Bronchial epithelial cell (primary cell): ENCODE data around the gene SLC22A5. TPM values are rescaled to one million over a fixed set of nuclear protein-coding genes. Genes with fewer than 3 reads are reported as not detected.

Source experiments
- DNase-seq: peaks from one replicate; pipeline ENCODE4 v3.0.0-alpha.2; 2010; ENCODE audit warnings: low read depth
- FAIRE-seq: peaks from 2 replicates; lab custom pipeline; 2011; peaks lifted over from hg19 to GRCh38; lab: Jason Lieb, UNC
- H3K27me3 ChIP-seq: 2 replicates; pipeline ENCODE4 v1.5.1; 2011; ENCODE audit warnings: low read length; ENCODE audit not compliant: control insufficient read depth, insufficient read depth
- H3K36me3 ChIP-seq: 2 replicates; pipeline ENCODE4 v1.5.1; 2011; ENCODE audit warnings: low read length; ENCODE audit not compliant: control insufficient read depth, insufficient read depth
- H3K4me3 ChIP-seq: 2 replicates; pipeline ENCODE4 v1.5.1; 2011; ENCODE audit warnings: mild to moderate bottlenecking, low read depth, low read length, control low read depth
- CTCF ChIP-seq: IDR thresholded peaks from 2 replicates; pipeline ENCODE4 v1.5.1; 2011; ENCODE audit warnings: mild to moderate bottlenecking, moderate library complexity, low read length, control low read depth, inconsistent platforms; ENCODE audit not compliant: insufficient read depth, severe bottlenecking
- total RNA-seq: library from RNA; depleted of rRNA; stranded (reverse); fragments of >200 nt; gene quantifications from 2 replicates; pipeline ENCODE4 v1.2.1, GENCODE V29; 2014

Gene SLC22A5
- total RNA-seq, 1 donor from 2014 or later: 7.1 TPM

- H3K27me3 ChIP-seq: no peaks in the 10 kb centered on the region
- DNase-seq (peak; percentile 44), FAIRE-seq (no peak)
- H3K4me3 ChIP-seq: no peak overlapping the region
- H3K36me3 ChIP-seq: peaks cover 1% of the 10 kb centered on the region
- TF ChIP-seq CTCF: peak; percentile 70
These were observed 16.0 kb downstream of the SLC22A5 start for GRCh38 chr5:132385326-132386105.

GRCh38 chr5:132386644-132387286 is 17.3 kb downstream of the SLC22A5 start:
- FAIRE-seq: no peak

GRCh38 chr5:132387640-132388117 is 18.2 kb downstream of the SLC22A5 start:
- DNase-seq (peak; percentile 93), FAIRE-seq (no peak)
- Histone ChIP-seq H3K27me3 (no peaks in the 10 kb centered on the region), H3K4me3 (no peak overlapping the region), H3K36me3 (peaks cover 1% of the 10 kb centered on the region)
- no peak for TF ChIP-seq CTCF

More at GRCh38 chr5:132386644-132387286, 17.3 kb downstream of the SLC22A5 start:
- DNase-seq: peak; percentile 46
- Histone ChIP-seq H3K27me3 (no peaks in the 10 kb centered on the region), H3K4me3 (no peak overlapping the region), H3K36me3 (peaks cover 1% of the 10 kb centered on the region)
- peak; percentile 94 for TF ChIP-seq CTCF

GRCh38 chr5:132388244-132389050 is 18.9 kb downstream of the SLC22A5 start:
- DNase-seq: no peak
- FAIRE-seq: peak; percentile 36
- H3K4me3 ChIP-seq: no peak overlapping the region

GRCh38 chr5:132389051-132389331 is 19.5 kb downstream of the SLC22A5 start:
- Histone ChIP-seq H3K4me3 (no peak overlapping the region), H3K36me3 (peaks cover 1% of the 10 kb centered on the region), H3K27me3 (no peaks in the 10 kb centered on the region)
- DNase-seq: no peak
- TF ChIP-seq CTCF: no peak
- no peak for FAIRE-seq

More at GRCh38 chr5:132388244-132389050, 18.9 kb downstream of the SLC22A5 start:
- Histone ChIP-seq H3K27me3 (no peaks in the 10 kb centered on the region), H3K36me3 (peaks cover 1% of the 10 kb centered on the region)
- TF ChIP-seq CTCF: no peak
